Stimulated activated CD4-positive, alpha-beta T cell treated with anti-CD3 and anti-CD28 coated beads, Interleukin-15, amount 100 ng/mL, for 1 hour (primary cell): ENCODE measurements around the gene ACOX3.

Experiments used
- DNase-seq, 2 donors: peaks; one replicate each; pipeline ENCODE4 v3.0.0-alpha.2; 2020; ENCODE audit warnings: low read depth in 1 of 2, low spot score in 1 of 2

Gene ACOX3

GRCh38 chr4:8468746-8469535 lies 28.4 kb upstream of the ACOX3 start:
- peak in 1 of 2 donors; percentile 36 for DNase-seq

GRCh38 chr4:8467016-8467415 lies 26.5 kb upstream of the ACOX3 start:
- no peak for DNase-seq

DNA sequence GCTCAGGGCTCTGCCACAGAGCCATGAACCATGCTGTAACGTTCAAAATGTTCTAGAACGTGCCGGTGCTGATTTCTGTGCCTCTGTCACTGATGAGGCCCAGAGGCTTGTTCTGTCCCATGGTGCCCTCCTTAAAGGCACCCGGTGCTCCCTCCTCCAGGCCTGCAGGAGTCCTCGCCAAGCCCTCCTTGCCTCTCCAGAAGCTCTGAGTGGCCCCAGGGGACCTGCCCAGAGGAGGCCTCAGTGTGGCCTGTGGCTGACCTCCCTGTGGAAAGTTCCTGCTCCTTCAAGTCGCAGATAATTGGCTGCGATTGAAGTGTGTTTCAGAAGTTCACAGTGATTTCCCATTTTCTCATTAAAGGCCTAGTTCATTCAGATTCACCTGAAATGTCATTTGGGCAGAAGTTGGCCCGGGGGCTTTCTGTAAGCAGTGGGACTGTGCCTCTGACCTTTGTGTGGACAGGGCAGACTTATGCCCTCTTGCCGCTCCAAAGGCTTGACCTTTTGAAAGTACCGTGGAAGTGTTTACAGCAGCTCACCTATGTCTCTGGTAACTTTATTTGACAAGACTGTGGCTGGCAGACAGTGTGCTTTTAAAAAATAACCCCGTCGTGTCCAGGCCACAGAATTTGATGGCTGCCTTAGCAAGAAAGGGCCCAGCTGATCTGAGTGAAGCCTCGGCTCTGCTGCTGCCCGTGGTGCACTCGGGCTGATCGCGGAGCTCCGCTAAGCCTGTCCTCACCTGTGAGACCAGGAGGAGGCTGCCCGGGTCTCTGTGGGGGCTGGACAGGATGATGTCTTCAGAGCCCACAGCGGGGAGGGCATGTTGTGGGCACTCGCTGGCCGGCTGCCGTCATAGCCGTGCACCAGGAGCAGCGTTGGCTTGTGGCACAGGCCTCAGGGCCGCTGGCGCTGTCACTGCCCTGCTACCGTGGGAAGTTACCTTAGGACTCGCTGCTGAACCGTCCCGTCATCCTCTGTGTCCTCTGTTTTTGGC lies 25.4 kb upstream of the ACOX3 start:
- DNase-seq, result no peak

DNA sequence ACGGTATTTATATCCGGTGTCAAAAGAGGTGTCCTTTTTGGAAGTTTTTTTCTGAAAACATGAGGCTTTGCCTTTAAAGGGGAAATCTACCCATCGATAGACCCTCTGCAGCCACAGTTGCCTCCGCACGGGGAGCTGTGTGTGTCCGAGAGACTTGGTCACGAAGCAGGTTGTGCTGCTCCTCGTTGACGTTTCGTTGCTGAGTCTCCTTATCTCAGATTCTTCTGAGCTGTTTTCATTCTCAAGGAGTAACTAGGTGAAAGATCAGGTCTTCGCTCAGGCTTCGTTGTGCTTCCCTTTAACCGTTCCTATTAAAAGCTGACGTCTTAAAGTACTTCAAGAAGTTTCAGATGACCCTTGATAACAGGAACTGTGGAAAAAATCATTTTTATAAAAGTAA lies 23.9 kb upstream of the ACOX3 start:
- no peak for DNase-seq

- DNase-seq, result no peak
Measured at GRCh38 chr4:8463811-8464210, 23.3 kb upstream of the ACOX3 start.

DNA sequence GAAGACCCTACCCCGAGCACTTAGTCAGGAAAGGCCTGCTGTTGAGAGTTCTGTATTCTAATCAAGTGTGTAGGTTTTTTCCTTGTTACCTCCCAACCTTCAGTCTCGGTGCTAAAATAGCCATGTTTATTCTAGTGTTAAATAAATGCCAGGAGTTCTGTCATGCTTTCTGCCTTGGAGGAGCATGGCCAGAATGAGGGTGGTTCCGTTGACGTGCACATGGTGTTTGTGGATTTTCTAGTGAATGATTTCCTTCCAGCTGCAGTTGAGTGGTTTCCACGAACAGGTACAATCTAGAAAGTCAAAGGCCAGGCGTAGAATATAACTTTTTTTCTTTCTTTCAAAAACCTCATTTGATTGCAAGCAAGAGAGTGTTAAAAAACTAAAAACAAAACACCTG lies 21.1 kb upstream of the ACOX3 start:
- no peak for DNase-seq

DNA sequence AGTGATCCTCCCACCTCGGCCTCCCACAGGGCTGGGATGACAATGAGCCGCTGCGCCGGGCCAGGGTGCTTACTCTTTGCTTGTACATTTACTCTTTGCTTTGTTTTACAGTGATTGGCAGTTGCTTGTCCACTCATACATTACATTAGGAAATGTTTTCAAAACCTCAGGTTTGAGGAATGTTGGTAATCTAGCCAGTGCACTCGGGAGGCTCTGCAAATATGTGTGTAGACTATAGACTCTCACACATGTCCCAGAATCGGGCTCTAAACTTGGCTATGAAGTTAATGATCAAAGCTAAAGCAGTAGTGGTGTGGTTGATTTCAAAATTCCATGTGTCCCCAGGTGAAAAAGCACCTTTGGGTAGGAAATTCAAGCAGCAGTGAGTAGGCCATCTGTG lies 20.6 kb upstream of the ACOX3 start:
- no peak for DNase-seq

DNA sequence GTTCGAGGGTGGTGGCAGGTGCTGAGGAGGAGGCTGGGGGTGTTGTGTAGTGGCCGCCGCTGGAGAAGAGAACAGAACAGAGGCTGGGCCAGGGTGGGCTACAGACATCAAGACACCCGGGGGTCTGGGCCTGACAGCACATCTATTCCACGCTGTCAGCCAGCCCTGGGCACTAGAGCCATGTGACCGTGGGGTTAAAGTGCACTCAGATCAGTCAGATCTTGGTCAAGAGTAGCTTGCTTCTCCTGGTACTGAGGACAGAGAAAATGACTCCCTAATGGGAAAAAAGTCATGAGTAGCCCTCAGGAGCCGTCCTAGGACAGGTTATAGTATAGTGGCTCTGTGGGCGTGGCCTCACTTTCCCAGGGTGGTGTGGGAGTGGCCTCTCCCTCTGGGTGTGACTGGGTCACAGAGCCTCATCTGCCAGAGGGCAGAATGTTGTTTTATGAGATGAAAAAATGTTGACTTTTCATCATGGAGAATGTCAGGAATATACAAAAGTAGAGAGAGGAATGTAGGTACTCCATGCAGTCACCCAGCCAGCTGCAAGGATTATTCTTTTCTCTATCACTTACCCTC lies 19.4 kb upstream of the ACOX3 start:
- no peak for DNase-seq

GRCh38 chr4:8457646-8458252 lies 17.2 kb upstream of the ACOX3 start:
- DNase-seq, result no peak

GRCh38 chr4:8453957-8454356 lies 13.4 kb upstream of the ACOX3 start:
- DNase-seq, result no peak

- DNase-seq, result no peak
Measured at GRCh38 chr4:8451440-8452182, 11.1 kb upstream of the ACOX3 start.

DNA sequence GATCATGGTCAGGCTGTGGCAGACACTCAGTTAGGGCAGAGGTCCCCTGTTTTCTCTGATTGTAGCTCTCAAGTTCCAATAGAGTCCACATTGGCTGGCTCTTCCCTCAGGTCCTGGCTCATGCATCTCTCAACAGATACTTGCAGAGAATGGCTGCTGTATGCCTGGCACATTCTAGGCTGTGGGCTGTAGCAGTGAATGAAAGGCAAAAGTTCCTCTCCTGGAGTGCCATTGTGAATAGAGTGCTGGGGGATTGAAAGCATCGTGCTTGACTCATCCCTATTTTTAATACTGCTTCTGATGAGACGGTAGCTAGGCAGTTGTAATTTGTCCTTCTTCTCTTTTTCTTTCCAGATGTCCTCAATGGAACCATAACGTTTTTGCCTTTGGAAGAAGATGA lies 5.6 kb upstream of the ACOX3 start:
- no peak for DNase-seq

DNA sequence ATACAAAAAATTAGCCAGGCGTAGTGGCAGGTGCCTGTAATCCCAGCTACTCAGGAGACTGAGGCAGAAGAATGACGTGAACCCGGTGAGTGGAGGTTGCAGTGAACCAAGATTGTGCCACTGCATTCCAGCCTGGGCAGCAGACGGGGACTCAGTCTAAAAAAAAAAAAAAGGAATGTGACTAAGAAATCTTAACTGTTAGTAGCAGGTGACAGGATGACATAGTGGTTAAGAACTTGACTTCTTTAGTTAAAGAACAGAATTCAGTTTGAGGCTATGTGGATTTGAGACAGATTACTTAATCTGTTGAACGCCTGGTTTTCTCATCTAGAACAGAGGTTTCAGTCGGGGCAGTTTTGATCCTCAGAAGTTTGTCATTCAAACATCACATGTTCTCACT lies 3.3 kb upstream of the ACOX3 start:
- no peak for DNase-seq

GRCh38 chr4:8442596-8443358 lies 2.3 kb upstream of the ACOX3 start:
- DNase-seq, result no peak

- DNase-seq, result no peak
Measured at GRCh38 chr4:8441499-8442091, 1.1 kb upstream of the ACOX3 start.

- DNase-seq, result no peak
Measured at GRCh38 chr4:8439914-8440491, 520 bp downstream of the ACOX3 start.

DNA sequence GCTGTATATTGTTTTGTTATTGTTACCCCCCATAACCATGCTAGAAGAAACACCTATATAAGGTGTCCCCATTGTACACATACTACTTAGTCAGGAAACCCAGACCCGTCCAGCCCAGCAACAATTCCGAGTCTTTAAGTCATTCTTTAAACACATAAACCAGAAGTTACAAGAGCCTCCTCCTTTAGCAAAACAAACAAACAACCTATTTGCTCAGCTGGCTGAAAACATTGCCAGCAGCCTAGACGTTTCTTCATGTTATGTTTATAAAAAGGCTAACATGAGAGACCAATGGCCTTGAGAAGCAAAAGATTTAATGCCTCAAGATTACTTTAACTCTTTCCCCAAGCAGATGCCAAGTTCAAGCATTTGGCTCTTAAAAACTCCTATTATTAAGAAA lies 1.4 kb downstream of the ACOX3 start:
- DNase-seq, result no peak

- no peak for DNase-seq
Measured at GRCh38 chr4:8438743-8439142, 1.8 kb downstream of the ACOX3 start.

GRCh38 chr4:8437281-8437680 lies 3.2 kb downstream of the ACOX3 start:
- DNase-seq, result no peak
